ENCODE data around the gene FGGY.

DNA sequence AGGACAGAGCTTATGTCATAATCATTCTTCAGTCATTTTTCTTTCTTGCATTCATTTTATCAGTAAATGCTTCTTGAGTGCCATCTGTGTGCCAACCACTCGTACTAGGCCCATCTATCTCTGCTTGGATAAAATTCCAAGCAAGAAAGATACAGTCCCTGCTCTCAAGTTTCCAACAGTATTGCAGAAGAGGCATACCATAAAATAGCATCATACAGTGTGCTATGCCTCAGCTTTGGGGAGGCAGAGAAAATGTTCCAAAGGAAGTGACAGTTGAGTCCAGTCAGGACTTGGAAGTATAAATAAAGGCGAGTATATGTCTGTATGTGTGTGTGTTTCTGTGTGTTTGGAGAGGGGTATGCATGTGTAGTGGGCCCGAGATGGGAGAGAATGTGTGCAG lies 404.5 kb downstream of the FGGY start:
- TF ChIP-seq, protein P1, sequence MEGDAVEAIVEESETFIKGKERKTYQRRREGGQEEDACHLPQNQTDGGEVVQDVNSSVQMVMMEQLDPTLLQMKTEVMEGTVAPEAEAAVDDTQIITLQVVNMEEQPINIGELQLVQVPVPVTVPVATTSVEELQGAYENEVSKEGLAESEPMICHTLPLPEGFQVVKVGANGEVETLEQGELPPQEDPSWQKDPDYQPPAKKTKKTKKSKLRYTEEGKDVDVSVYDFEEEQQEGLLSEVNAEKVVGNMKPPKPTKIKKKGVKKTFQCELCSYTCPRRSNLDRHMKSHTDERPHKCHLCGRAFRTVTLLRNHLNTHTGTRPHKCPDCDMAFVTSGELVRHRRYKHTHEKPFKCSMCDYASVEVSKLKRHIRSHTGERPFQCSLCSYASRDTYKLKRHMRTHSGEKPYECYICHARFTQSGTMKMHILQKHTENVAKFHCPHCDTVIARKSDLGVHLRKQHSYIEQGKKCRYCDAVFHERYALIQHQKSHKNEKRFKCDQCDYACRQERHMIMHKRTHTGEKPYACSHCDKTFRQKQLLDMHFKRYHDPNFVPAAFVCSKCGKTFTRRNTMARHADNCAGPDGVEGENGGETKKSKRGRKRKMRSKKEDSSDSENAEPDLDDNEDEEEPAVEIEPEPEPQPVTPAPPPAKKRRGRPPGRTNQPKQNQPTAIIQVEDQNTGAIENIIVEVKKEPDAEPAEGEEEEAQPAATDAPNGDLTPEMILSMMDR (conservative IDR thresholded peaks at IDR 0.05 in 1 of 2, IDR thresholded peaks at IDR 0.05 in 1 of 2; ENCODE audit: extremely low read depth in 1 of 2, insufficient read depth in 1 of 2, low read depth in 1 of 2, low read length in 2 of 2) = no peak
- no peak for TF ChIP-seq EZH2 (IDR thresholded peaks at IDR 0.05; ENCODE audit: borderline replicate concordance, low read length)
